Esophagus squamous epithelium (tissue), 4 donors: Measurements from ENCODE around the gene FRMD4A.

ENCODE experiments used
- CTCF ChIP-seq, 6 experiments: fragments of 450-650 bp in 4 of 6; fragments of 200-600 bp in 2 of 6; sonication (generic) in 2 of 6; IDR thresholded peaks; one replicate each; pipeline ENCODE4 v1.5.1; 2016 to 2019; ENCODE audit warnings: antibody characterized with exemption in 6 of 6, mild to moderate bottlenecking in 4 of 6, moderate library complexity in 4 of 6
- POLR2A ChIP-seq, 4 donors: fragments of 450-650 bp; IDR thresholded peaks; one replicate each; pipeline ENCODE4 v1.6.1; 2017; ENCODE audit warnings: antibody characterized with exemption in 4 of 4, mild to moderate bottlenecking in 4 of 4, moderate library complexity in 3 of 4

- no peak for TF ChIP-seq POLR2A (IDR thresholded peaks at IDR 0.05)
- no peak for TF ChIP-seq CTCF (IDR thresholded peaks at IDR 0.05)
Observed at GRCh38 chr10:13862546-13863233, 468.0 kb downstream of the FRMD4A start.
